Stimulated activated CD8-positive, alpha-beta memory T cell treated with anti-CD3 and anti-CD28 coated beads, Interleukin-12 subunit alpha, Interleukin-12 subunit beta, amount 100 ng/mL, for 4 hours (primary cell): ENCODE results near the gene TEX11.
"Not testable (repeated sequence)": the region's sequence is repeated elsewhere in the genome, so short reads cannot be mapped to it uniquely, and the experiment has no call there.

Experiments used
- DNase-seq: peaks from one replicate; pipeline ENCODE4 v3.0.0-alpha.2; 2020; ENCODE audit warnings: low read depth

TEX11 gene

DNA sequence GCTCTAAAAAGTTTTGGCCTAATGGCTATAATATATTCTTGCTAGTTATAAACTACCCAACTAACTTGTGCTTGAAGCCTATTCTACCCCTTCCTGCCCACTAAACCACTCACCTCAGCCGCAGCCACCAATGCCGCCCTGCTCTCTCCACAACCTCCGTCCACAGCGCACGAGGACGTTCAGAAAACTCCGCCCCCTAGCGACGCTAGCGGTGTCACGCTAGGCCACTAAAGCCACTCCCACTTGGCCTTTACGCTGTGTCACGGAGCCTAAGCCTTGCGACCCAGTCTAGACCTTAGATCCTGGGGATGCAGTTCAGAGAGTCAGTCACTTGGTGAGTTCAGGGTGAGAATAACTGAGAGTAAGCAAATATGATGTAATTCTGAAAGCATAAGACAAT, at the start of gene TEX11:
Gene TEX11, minus strand, starts transcription at position 171 of the 400 bp plus-strand sequence. CDS start 922 bp downstream, outside the sequence.
- DNase-seq, result no peak

DNA sequence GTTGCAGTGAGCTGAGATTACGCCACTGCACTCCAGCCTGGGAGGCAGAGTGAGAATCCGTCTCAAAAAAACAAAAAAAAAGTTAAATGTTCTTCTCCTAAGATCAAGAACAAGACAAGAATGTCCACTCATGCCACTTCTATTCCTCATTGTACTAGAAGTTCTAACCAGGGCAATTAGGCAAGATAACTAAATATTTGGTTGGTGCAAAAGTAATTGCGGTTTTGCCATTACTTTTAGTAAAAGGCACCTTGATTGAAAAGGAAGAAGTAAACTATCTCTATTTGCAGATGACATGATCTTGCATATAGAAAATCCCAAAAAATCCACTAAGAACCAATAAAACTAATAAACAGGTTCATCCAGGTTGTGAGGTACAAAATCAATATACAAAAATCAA, 46.4 kb upstream of the TEX11 start:
- no peak for DNase-seq

- no peak for DNase-seq
These were observed 15.9 kb upstream of the TEX11 start for GRCh38 chrX:70924294-70924911.

- no peak for DNase-seq
These were observed 14.4 kb upstream of the TEX11 start for GRCh38 chrX:70922774-70923473.

- DNase-seq, result no peak
These were observed 13.3 kb upstream of the TEX11 start for GRCh38 chrX:70921709-70922352.

- DNase-seq, result no peak
These were observed 8.2 kb upstream of the TEX11 start for GRCh38 chrX:70916754-70917153.

DNA sequence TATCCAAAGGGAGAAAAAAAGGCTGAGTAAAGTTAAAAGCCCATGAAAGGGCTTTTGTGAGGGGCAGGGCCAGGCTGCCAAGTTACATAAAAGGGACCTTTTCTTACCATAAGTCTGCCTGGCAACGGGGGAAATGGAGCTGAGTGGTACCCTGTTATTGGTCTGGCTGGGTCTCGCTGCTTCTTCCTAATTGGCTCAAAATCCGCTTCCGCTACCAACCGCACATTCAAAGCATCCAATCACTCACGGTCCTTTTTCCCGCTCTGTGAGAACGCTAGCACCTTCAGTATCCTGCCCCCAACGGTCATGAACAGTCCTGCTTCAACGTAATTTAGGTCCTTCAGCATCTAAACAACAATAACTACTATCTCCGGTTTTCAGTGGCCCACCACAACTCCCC, 611 bp downstream of the TEX11 start:
- no peak for DNase-seq

- no peak for DNase-seq
These were observed 7.0 kb downstream of the TEX11 start for GRCh38 chrX:70901465-70901864.

DNA sequence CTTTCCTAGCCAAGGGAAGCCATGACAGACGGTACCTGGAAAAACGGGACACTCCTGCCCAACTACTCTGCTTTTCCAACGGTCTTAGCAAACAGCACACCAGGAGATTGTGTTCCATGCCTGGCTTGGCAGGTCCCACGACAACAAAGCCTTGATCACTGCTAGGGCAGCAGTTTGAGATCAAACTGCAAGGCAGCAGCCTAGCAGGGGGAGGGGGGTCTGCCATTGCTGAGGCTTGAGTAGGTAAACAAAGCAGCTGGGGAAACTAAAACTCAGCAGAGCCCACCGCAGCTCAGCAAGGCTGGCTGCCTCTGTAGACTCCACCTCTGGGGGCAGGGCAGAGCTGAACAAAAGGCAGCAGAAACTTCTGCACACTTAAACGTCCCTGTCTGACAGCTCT, 18.1 kb downstream of the TEX11 start:
- not testable (repeated sequence) for DNase-seq

GRCh38 chrX:70878902-70879301, 29.6 kb downstream of the TEX11 start:
- no peak for DNase-seq

GRCh38 chrX:70852294-70852693, 56.2 kb downstream of the TEX11 start:
- no peak for DNase-seq

DNA sequence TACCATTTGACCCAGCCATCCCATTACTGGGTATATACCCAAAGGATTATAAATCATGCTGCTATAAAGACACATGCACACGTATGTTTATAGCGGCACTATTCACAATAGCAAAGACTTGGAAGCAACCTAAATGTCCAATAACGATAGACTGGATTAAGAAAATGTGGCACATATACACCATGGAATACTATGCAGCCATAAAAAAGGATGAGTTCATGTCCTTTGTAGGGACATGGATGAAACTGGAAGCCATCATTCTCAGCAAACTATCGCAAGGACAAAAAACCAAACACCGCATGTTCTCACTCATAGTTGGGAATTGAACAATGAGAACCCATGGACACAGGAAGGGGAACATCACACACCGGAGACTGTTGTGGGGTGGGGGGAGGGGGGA, 64.4 kb downstream of the TEX11 start:
- DNase-seq, result not testable (repeated sequence)

DNA sequence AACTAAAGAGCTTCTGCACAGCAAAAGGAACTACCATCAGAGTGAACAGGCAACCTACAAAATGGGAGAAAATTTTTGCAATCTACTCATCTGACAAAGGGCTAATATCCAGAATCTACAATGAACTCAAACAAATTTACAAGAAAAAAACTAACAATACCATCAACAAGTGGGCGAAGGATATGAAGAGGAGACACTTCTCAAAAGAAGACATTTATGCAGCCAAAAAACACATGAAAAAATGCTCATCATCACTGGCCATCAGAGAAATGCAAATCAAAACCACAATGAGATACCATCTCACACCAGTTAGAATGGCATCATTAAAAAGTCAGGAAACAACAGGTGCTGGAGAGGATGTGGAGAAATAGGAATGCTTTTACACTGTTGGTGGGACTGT, 64.9 kb downstream of the TEX11 start:
- DNase-seq, result not testable (repeated sequence)

GRCh38 chrX:70834589-70834988, 73.9 kb downstream of the TEX11 start:
- no peak for DNase-seq

GRCh38 chrX:70826715-70827114, 81.8 kb downstream of the TEX11 start:
- no peak for DNase-seq

DNA sequence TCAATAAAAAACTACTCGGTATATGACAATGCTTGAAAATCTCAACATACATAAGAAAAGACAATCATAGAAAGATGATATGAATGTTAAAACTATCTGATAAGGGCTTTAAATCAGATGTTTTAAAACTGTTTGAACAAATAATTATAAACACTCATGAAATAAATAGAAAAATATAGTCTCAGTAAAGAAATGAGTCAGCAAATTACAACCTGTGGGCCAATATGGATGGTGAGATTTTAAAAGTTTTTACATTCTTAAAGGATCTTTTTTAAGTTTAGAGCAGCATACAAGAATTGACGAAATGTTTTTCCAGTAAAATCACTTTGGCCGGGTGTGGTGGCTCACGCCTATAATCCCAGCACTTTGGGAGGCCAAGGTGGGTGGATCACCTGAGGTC, 83.1 kb downstream of the TEX11 start:
- no peak for DNase-seq

GRCh38 chrX:70808942-70809940, 99.3 kb downstream of the TEX11 start:
- DNase-seq, result no peak

GRCh38 chrX:70806081-70806480, 102.4 kb downstream of the TEX11 start:
- no peak for DNase-seq

- DNase-seq, result not testable (repeated sequence)
These were observed 111.8 kb downstream of the TEX11 start for GRCh38 chrX:70796742-70797141.

DNA sequence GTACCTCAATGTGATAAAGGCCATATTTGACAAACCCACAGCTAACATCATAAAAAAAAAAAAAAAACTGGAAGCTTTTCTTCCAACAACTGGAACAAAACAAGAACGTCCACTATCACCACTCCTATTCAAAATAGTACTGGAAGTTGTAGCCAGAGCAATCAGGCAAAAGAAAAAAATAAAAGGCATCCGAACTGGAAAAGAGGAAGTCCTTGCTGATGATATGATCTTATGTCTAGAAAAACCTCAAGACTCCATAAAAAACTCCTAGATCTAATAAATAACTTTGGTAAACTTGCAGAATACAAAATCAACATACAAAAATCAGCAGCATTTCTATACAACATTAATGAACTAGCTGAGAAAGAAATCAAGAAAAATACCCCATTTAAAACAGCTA, 134.3 kb downstream of the TEX11 start:
- no peak for DNase-seq

GRCh38 chrX:70769659-70770227, 138.8 kb downstream of the TEX11 start:
- DNase-seq, result no peak

GRCh38 chrX:70762285-70762684, 146.2 kb downstream of the TEX11 start:
- no peak for DNase-seq
